Measurements from ENCODE around the gene LHFPL4. TPM values are rescaled to one million over a fixed set of nuclear protein-coding genes. Genes with fewer than 3 reads are reported as not detected.

LHFPL4 gene
- total and polyA plus RNA-seq, 9 of the 15 experiments (the other 6 are each of a cell fraction or from before 2014, with no cell fraction given) = not detected

DNA sequence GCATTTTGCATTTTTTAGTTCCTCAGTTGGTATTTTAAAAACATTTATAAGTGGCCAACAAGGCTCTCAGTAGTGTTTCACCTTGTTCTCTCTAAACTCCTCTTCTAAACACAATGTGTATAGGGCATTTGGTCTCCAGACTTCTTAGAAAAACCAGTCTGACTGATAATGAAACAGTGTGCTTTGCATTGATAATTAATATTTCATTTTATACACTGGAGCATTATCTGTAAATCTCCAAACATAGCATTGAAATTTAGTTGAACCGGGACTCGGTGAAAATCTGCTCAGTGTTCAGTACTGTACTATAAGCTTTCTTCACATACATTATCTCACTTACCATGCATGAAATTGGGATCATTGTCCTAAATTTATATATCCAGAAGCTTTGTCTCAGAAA, 102.6 kb downstream of the LHFPL4 start (continued):
- TF ChIP-seq ZNF395 (CRISPR knock-in tag; IDR thresholded peaks at IDR 0.05) (no peak), RUNX1 (IDR thresholded peaks at IDR 0.05; ENCODE audit: low read depth) (no peak)

DNA sequence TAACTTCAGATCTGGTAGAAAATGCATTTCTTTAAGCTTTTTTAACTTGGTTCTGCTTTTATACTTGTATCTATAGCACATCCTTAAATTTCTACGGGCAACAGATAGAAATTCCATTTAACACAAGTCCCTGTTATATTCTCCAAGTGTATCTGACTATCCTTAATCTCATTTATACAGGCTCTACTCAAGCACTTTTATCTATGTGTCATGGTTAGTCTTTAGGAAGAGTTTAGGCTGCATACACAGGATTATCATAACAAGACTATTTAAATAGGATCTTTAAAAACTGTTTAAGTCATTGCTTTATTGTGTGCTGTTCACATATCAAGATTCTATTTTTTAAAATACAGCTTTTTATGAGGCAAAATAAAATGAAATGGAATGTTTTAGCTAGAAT, 103.5 kb downstream of the LHFPL4 start:
- no peak overlapping the region for H3K4me2 ChIP-seq (ENCODE audit: insufficient read depth, low read length)
- ChIA-PET POLR2A (interaction anchor here (0.8 to 1.3 kb wide), 3 partner anchors 9 to 89 kb away, joined by 3 read pairs; no protein-coding TSS in a partner anchor), CTCF (ENCODE audit: low intra/inter-chr PET ratio) (no interaction called here)
- DNase-seq (ENCODE audit: extremely low read depth in 1 of 4, low spot score in 3 of 4) (no peak), ATAC-seq (no peak), FAIRE-seq (no peak)
- no TSS peak for BruUV-seq (replicated peaks)
- in situ Hi-C loops (cut with MboI) = no loop called here
- TF ChIP-seq HSF4 (CRISPR knock-in tag; IDR thresholded peaks at IDR 0.05; ENCODE audit: borderline replicate concordance) = no peak
- no peak for TF ChIP-seq ARHGAP35 (IDR thresholded peaks at IDR 0.05; ENCODE audit: partially characterized antibody)
- TF ChIP-seq TRIM24 (IDR thresholded peaks at IDR 0.05) = no peak
- no peak for TF ChIP-seq ZKSCAN8 (CRISPR knock-in tag; IDR thresholded peaks at IDR 0.05)
- no peak for TF ChIP-seq HDAC1 (IDR thresholded peaks at IDR 0.05)
- no peak for TF ChIP-seq ZNF23 (CRISPR knock-in tag; IDR thresholded peaks at IDR 0.05)
- TF ChIP-seq POLR2G (IDR thresholded peaks at IDR 0.05; ENCODE audit: low read depth, low read length) = no peak
- no peak for TF ChIP-seq MTA1 (IDR thresholded peaks at IDR 0.05; ENCODE audit: borderline replicate concordance)
- TF ChIP-seq SMARCB1 (IDR thresholded peaks at IDR 0.05; ENCODE audit: insufficient read length, low read depth) = no peak
- TF ChIP-seq FOXP1 (CRISPR knock-in tag; IDR thresholded peaks at IDR 0.05) = no peak
- TF ChIP-seq PTRF (tag; IDR thresholded peaks at IDR 0.05) = no peak
- no peak for TF ChIP-seq ZKSCAN3 (CRISPR knock-in tag; IDR thresholded peaks at IDR 0.05)
- no peak for TF ChIP-seq TAL1 (IDR thresholded peaks at IDR 0.05)
- no peak for TF ChIP-seq BCOR (IDR thresholded peaks at IDR 0.05)
- no peak for TF ChIP-seq ZNF79 (CRISPR knock-in tag; IDR thresholded peaks at IDR 0.05; ENCODE audit: low read depth)
- TF ChIP-seq FOXK2 (conservative IDR thresholded peaks at IDR 0.05 in 1 of 2, IDR thresholded peaks at IDR 0.05 in 1 of 2; ENCODE audit: low read depth in 2 of 2) = no peak
- no peak for TF ChIP-seq TOE1 (IDR thresholded peaks at IDR 0.05; ENCODE audit: borderline replicate concordance)
- TF ChIP-seq TOE1 (CRISPR knock-in tag; IDR thresholded peaks at IDR 0.05; ENCODE audit: borderline replicate concordance, low read depth) = no peak
- no peak for TF ChIP-seq PHF20 (IDR thresholded peaks at IDR 0.05; ENCODE audit: partially characterized antibody)
- no peaks in the 10 kb centered on the region for H3K4me1 ChIP-seq (replicated peaks in 1 of 2; ENCODE audit: control insufficient read depth in 2 of 2, insufficient read depth in 2 of 2, low read length in 2 of 2)
- no peaks in the 10 kb centered on the region for H3K9me1 ChIP-seq (ENCODE audit: control insufficient read depth, insufficient read depth, low read length)
- H3K79me2 ChIP-seq (ENCODE audit: control insufficient read depth, insufficient read depth, low read length) = peaks cover 13% of the 10 kb centered on the region; the same call in 1 of the 3 replicates
- no peaks in the 10 kb centered on the region for H3K9me3 ChIP-seq (replicated peaks; ENCODE audit: control insufficient read depth, insufficient read depth, low read depth, low read length)
- 88% methylated on average over 1 of the region's 1 CpG for WGBS (ENCODE audit: insufficient coverage, low coverage, missing lambda C conversion rate)
- no peaks in the 10 kb centered on the region for H3K27me3 ChIP-seq (ENCODE audit: control insufficient read depth in 2 of 2, insufficient read depth in 2 of 2, low read length in 2 of 2)
- no peak overlapping the region for H3K27ac ChIP-seq (ENCODE audit: extremely low read depth, low read depth, low read length)
- intact Hi-C loops (cut with micrococcal nuclease) = no loop called here
- 0 out of 2 replicates have a peak, but pooled peaks cover 3% of the 10 kb centered on the region for H4K20me1 ChIP-seq (replicated peaks; ENCODE audit: control insufficient read depth, insufficient read depth, low read length)
- H3K36me3 ChIP-seq (ENCODE audit: control insufficient read depth, insufficient read depth, low read length) = peaks cover 93% of the 10 kb centered on the region
- H3K4me3 ChIP-seq = no peak overlapping the region
- no peak overlapping the region for H2AFZ ChIP-seq (ENCODE audit: low read depth, low read length)
- H3K9ac ChIP-seq (ENCODE audit: insufficient read depth in 1 of 2, low read depth in 2 of 2, low read length in 2 of 2) = no peak overlapping the region

Measured in K562 (cell line).